ENCODE results near the gene MYOZ1. TPM values are rescaled to one million over a fixed set of nuclear protein-coding genes. Genes with fewer than 3 reads are reported as not detected.
"Not testable (repeated sequence)": the region's sequence is repeated elsewhere in the genome, so short reads cannot be mapped to it uniquely, and the experiment has no call there.

MYOZ1 gene
- total RNA-seq (1 to 10 TPM in 2 of 9 donors, under 1 TPM in 7; 0.18 to 4.2 (median 0.48) TPM), polyA plus RNA-seq (under 1 TPM; 0.40 to 0.74 (median 0.48) TPM)
- long read RNA-seq, donor 1, result 0 reads
- long read RNA-seq, donor 2, result 0 reads
- long read RNA-seq, donor 3, result 0 reads
- long read RNA-seq, donor 4, result 0 reads
- long read RNA-seq, donor 5, result 0 reads
- long read RNA-seq, donor 6, result 0 reads
- long read RNA-seq, donor 7, partial matches to known transcripts, result 0 of 1 reads
- long read RNA-seq, donor 7, other reads (novel, unspliced or antisense), result 0 of 1 reads
- long read RNA-seq, donor 8, result 0 reads
- long read RNA-seq, donor 9, result 0 reads
- long read RNA-seq, donor 10, result 0 reads

- H3K9me3 ChIP-seq (replicated peaks in 1 of 3), result no peaks in the 10 kb centered on the region
- WGBS, 4 donors, result 63 to 74% (median 71%) methylated on average over 9 of the region's 9 CpGs
Measured at GRCh38 chr10:73641328-73642060, at the start of gene MYOZ1. TSS of gene MYOZ1 (minus strand) at chr10:73641474. CDS start at chr10:73640017, 1,457 bp downstream.

GRCh38 chr10:73690755-73691154, 49.5 kb upstream of the MYOZ1 start:
- intact Hi-C loops (cut with DNase I); H3K4me1 ChIP-seq (replicated peaks in 1 of 2); H3K27me3 ChIP-seq; DNase-seq; H3K9me3 ChIP-seq (replicated peaks in 1 of 3); H3K27ac ChIP-seq; H3K36me3 ChIP-seq (replicated peaks in 1 of 2); H3K4me3 ChIP-seq: not testable (repeated sequence)
- 93 to 96% (median 94%) methylated on average over 6 of the region's 6 CpGs for WGBS, 4 donors

More at GRCh38 chr10:73641328-73642060, at the start of gene MYOZ1:
- Histone ChIP-seq H3K4me3 (no peak within 1 kb of the TSS), H3K36me3 (replicated peaks in 1 of 2) (no peaks in the 10 kb centered on the region), H3K27ac (no peak within 1 kb of the TSS), H3K4me1 (replicated peaks in 1 of 2) (no peaks in the 10 kb centered on the region), H3K27me3 (no peaks in the 10 kb centered on the region)
- TF ChIP-seq POLR2A (IDR thresholded peaks at IDR 0.05) (no peak), CTCF (IDR thresholded peaks at IDR 0.05) (no peak)
- DNase-seq, result no peak
- intact Hi-C loops (cut with DNase I), result loop anchor here in 1 of 2 donors (5.0 kb wide), 1 partner anchor 109 kb away; no protein-coding TSS in a partner anchor

- H3K36me3 ChIP-seq (replicated peaks in 1 of 2); DNase-seq; H3K4me1 ChIP-seq (replicated peaks in 1 of 2); H3K9me3 ChIP-seq (replicated peaks in 1 of 3); intact Hi-C loops (cut with DNase I); H3K27me3 ChIP-seq; H3K4me3 ChIP-seq; H3K27ac ChIP-seq: not testable (repeated sequence)
- WGBS, 4 donors, result 90 to 100% (median 99%) methylated on average over 3 to 24 of the region's 28 CpGs; no CpG with 5 or more reads in 1 of the 4 donors
Measured at GRCh38 chr10:73689596-73689995, 48.3 kb upstream of the MYOZ1 start.

- intact Hi-C loops (cut with DNase I); H3K36me3 ChIP-seq (replicated peaks in 1 of 2); DNase-seq; H3K9me3 ChIP-seq (replicated peaks in 1 of 3); H3K4me3 ChIP-seq; H3K4me1 ChIP-seq (replicated peaks in 1 of 2); H3K27ac ChIP-seq; H3K27me3 ChIP-seq: not testable (repeated sequence)
- 44 to 58% (median 45%) methylated on average over 1 of the region's 1 CpG for WGBS, 4 donors
Measured at GRCh38 chr10:73687641-73688040, 46.4 kb upstream of the MYOZ1 start.

GRCh38 chr10:73674546-73674945, 33.3 kb upstream of the MYOZ1 start:
- H3K4me3 ChIP-seq; H3K9me3 ChIP-seq (replicated peaks in 1 of 3); intact Hi-C loops (cut with DNase I); H3K27me3 ChIP-seq; DNase-seq; H3K4me1 ChIP-seq (replicated peaks in 1 of 2); H3K27ac ChIP-seq; H3K36me3 ChIP-seq (replicated peaks in 1 of 2): not testable (repeated sequence)
- WGBS, 4 donors, result 87 to 100% (median 95%) methylated on average over 1 to 12 of the region's 20 CpGs

GRCh38 chr10:73668378-73668777, 27.1 kb upstream of the MYOZ1 start:
- 80 to 90% (median 86%) methylated on average over 3 to 4 of the region's 4 CpGs for WGBS, 4 donors
- not testable (repeated sequence) for H3K4me3 ChIP-seq, H3K27me3 ChIP-seq

More at GRCh38 chr10:73668378-73668777, 27.1 kb upstream of the MYOZ1 start:
- H3K9me3 ChIP-seq (replicated peaks in 1 of 3); H3K36me3 ChIP-seq (replicated peaks in 1 of 2); H3K4me1 ChIP-seq (replicated peaks in 1 of 2); H3K27ac ChIP-seq; DNase-seq; intact Hi-C loops (cut with DNase I): not testable (repeated sequence)

All from adrenal gland (tissue), 19 donors.